Lower leg skin (tissue), 4 donors: ENCODE measurements around the gene IFT122. TPM values are rescaled to one million over a fixed set of nuclear protein-coding genes. Genes with fewer than 3 reads are reported as not detected.

Experiments
- DNase-seq, 2 donors: peaks; one replicate each; pipeline ENCODE4 v3.0.0-alpha.2; 2019; ENCODE audit warnings: low spot score in 2 of 2
- H3K4me3 ChIP-seq: fragments of 200-600 bp; sonication (generic); 2 replicates; pipeline ENCODE4 v1.5.1; 2017; ENCODE audit warnings: mild to moderate bottlenecking, low read depth; ENCODE audit not compliant: poor library complexity, severe bottlenecking
- CTCF ChIP-seq, 3 donors: fragments of 450-650 bp; IDR thresholded peaks; one replicate each; pipeline ENCODE4 v1.5.1; 2016; ENCODE audit warnings: antibody characterized with exemption in 3 of 3, mild to moderate bottlenecking in 3 of 3, moderate library complexity in 2 of 3
- POLR2A ChIP-seq, 2 donors: fragments of 450-650 bp; IDR thresholded peaks; one replicate each; pipeline ENCODE4 v1.6.1; 2016 to 2017; ENCODE audit warnings: antibody characterized with exemption in 2 of 2, mild to moderate bottlenecking in 1 of 2, moderate library complexity in 1 of 2
- WGBS, 2 donors: methylation state at CpG; one replicate each; pipeline ENCODE4 v1.1.5; 2018; 5-methylcytosine and 5-hydroxymethylcytosine counted together
- intact Hi-C: fragments of 100-400 bp; cut with DNase I; formaldehyde crosslinking; loops from one replicate; pipeline ENCODE4 v1.15.0; 2023; ENCODE audit warnings: low total_unique reads
- total RNA-seq, 4 donors: library from RNA; depleted of rRNA; stranded (reverse); fragments of >200 nt; gene quantifications; one replicate each; pipeline ENCODE4 v1.1.0, GENCODE V29; 2016

IFT122 gene
- total RNA-seq, 4 donors from 2014 or later, result 10.1 to 31.1 (median 22.5) TPM

- DNase-seq, result no peak
- no peak overlapping the region for H3K4me3 ChIP-seq
- TF ChIP-seq CTCF (IDR thresholded peaks at IDR 0.05), result no peak
- no peak for TF ChIP-seq POLR2A (IDR thresholded peaks at IDR 0.05)
- intact Hi-C loops, result no loop called here
- WGBS, 2 donors, result 71 to 77% methylated on average over 5 of the region's 5 CpGs
Observed at GRCh38 chr3:129504471-129505100, 64.6 kb downstream of the IFT122 start.

DNA sequence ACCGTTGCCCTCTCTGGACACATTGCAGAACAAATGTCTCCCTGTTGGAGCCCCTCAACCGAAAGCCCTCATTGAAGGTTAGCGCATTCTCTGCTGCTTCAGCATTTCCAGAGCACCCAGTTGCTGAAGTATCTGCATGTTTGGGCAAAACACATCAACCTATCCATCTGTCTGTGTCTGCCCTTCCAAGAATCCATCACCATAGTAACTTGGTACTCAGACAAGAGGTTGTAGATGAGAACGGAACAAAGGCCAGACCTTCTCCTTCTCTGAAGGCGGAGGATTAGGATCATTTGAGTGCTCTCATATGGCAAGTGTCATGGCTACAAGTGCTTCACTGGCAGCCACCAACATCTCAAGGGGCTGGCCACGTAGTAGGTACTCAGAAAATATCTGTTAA is 65.3 kb downstream of the IFT122 start:
- TF ChIP-seq CTCF (IDR thresholded peaks at IDR 0.05) (no peak), POLR2A (IDR thresholded peaks at IDR 0.05) (no peak)
- 61 to 76% methylated on average over 6 of the region's 6 CpGs for WGBS, 2 donors
- DNase-seq, result no peak
- H3K4me3 ChIP-seq, result no peak overlapping the region
- intact Hi-C loops, result no loop called here

GRCh38 chr3:129506231-129506742 is 66.3 kb downstream of the IFT122 start:
- 84 to 88% methylated on average over 9 of the region's 9 CpGs for WGBS, 2 donors

GRCh38 chr3:129507181-129507831 is 67.3 kb downstream of the IFT122 start:
- intact Hi-C loops, result no loop called here
- TF ChIP-seq POLR2A (IDR thresholded peaks at IDR 0.05) (no peak), CTCF (IDR thresholded peaks at IDR 0.05) (no peak)
- no peak overlapping the region for H3K4me3 ChIP-seq
- 68 to 70% methylated on average over 9 of the region's 9 CpGs for WGBS, 2 donors
- no peak for DNase-seq

More at GRCh38 chr3:129506231-129506742, 66.3 kb downstream of the IFT122 start:
- TF ChIP-seq CTCF (IDR thresholded peaks at IDR 0.05), result no peak
- no peak for TF ChIP-seq POLR2A (IDR thresholded peaks at IDR 0.05)
- DNase-seq, result no peak
- no peak overlapping the region for H3K4me3 ChIP-seq
- intact Hi-C loops, result no loop called here

DNA sequence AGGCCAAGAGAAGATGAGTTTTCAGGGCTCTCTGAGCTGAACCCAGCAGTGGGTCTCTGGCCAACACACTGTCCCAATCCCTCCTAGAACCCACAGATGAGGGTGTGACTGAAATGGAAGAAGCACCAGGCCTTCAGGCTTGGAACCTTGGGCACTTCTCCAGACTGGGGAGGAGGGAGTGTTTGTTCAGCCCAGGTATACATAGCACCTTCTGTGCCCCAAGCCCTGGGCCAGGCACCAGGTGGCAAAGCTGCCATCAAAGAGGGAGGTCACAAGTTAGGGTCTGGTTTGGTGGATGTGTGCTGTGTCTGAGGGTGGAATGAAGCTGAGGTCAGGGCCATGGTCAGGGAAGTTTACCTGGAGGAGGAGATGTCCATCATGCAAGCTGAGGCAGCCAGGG is 72.6 kb downstream of the IFT122 start:
- intact Hi-C loops, result no loop called here
- DNase-seq, result no peak
- no peak overlapping the region for H3K4me3 ChIP-seq
- no peak for TF ChIP-seq CTCF (IDR thresholded peaks at IDR 0.05)
- TF ChIP-seq POLR2A (IDR thresholded peaks at IDR 0.05), result no peak
